K562 (cell line): ENCODE measurements around the gene CCDC9B.

Experiments
- SMC3 ChIP-seq: conservative IDR thresholded peaks from 2 replicates; pipeline ENCODE4 v1.6.1; 2011; ENCODE audit warnings: low read depth, low read length, improper control_type of control experiment; ENCODE audit not compliant: insufficient read depth
- ZKSCAN1 ChIP-seq: fragments of 150-350 bp; IDR thresholded peaks from 2 replicates; pipeline ENCODE4 v1.6.1; 2016; ENCODE audit warnings: low read depth, low read length
- TF ChIP-seq, protein P1 (sequence below): fragments of 450-650 bp; IDR thresholded peaks from 2 replicates; pipeline ENCODE4 v1.7.1; 2018; ENCODE audit warnings: mild to moderate bottlenecking, low read depth; ENCODE audit not compliant: partially characterized antibody

DNA sequence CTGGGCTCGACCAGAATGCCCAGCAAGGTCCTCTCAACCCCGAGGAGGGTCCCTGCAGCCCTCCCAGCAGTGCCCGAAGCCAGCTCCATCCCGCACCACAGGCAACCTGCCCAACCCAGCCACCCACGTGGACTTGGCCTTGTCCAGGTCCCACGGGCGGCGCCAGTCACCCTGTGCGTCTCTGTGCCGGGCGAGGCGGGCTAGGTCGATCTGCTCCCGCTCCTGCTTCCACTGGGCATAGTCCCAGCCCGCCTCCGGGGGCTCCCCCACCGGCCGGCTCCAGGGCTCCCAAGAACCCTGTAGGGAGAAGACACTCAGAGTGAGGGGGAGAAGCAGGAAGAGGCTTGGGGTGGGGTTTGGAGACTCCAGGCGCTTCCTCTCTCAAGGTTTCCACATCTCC is 3.1 kb downstream of the CCDC9B start:
- TF ChIP-seq ZKSCAN1 (no peak), SMC3 (no peak)
- TF ChIP-seq, protein P1, sequence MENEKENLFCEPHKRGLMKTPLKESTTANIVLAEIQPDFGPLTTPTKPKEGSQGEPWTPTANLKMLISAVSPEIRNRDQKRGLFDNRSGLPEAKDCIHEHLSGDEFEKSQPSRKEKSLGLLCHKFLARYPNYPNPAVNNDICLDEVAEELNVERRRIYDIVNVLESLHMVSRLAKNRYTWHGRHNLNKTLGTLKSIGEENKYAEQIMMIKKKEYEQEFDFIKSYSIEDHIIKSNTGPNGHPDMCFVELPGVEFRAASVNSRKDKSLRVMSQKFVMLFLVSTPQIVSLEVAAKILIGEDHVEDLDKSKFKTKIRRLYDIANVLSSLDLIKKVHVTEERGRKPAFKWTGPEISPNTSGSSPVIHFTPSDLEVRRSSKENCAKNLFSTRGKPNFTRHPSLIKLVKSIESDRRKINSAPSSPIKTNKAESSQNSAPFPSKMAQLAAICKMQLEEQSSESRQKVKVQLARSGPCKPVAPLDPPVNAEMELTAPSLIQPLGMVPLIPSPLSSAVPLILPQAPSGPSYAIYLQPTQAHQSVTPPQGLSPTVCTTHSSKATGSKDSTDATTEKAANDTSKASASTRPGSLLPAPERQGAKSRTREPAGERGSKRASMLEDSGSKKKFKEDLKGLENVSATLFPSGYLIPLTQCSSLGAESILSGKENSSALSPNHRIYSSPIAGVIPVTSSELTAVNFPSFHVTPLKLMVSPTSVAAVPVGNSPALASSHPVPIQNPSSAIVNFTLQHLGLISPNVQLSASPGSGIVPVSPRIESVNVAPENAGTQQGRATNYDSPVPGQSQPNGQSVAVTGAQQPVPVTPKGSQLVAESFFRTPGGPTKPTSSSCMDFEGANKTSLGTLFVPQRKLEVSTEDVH: no peak
